Brain pericyte (primary cell): ENCODE results near the gene AADAT.
A peak's percentile ranks its signal among the peaks of the same experiment; 100 is the strongest.
"Not testable (repeated sequence)": the region's sequence is repeated elsewhere in the genome, so short reads cannot be mapped to it uniquely, and the experiment has no call there.

ENCODE experiments used
- DNase-seq: peaks from one replicate; pipeline ENCODE4 v3.0.0-alpha.2; 2012; ENCODE audit warnings: low read depth, low spot score

Gene AADAT

DNA sequence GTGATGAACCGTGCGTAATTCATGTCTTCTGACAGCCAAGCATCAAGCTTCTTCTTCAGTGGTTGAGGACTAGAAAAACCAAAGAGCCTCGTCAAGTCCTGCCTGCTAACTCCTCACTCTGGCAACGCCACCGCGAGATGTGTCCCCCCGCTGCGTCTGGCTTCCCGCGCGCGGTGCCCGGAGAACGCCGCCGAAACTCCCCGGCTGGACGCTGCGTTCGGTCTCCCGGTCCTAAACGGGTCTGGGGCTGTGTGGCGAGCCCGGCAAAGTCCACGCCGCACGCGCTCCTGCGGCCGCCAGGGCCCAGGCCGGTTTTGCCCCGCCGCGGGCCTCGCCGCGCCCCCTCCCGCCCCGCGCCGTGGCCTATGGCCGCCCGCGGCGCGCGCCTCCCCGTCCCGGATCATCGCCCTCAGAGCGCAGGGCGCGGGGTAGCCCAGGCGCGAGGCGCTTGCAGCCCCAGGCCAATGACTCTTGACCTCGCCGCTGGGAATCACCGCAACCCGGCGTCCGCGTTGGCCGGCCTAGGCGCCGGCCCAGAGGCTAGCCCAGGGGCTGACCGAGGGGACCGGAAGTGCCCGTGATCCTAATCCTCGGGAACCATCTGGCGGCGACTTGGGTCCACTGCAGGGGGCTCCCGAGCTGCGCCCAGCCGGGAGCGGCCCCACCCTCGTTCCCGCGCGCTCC, at the start of gene AADAT:
AADAT (minus strand) TSS at position 289 of the 684 bp plus-strand sequence; CDS start at position 23, 266 bp downstream.
- no peak for DNase-seq

DNA sequence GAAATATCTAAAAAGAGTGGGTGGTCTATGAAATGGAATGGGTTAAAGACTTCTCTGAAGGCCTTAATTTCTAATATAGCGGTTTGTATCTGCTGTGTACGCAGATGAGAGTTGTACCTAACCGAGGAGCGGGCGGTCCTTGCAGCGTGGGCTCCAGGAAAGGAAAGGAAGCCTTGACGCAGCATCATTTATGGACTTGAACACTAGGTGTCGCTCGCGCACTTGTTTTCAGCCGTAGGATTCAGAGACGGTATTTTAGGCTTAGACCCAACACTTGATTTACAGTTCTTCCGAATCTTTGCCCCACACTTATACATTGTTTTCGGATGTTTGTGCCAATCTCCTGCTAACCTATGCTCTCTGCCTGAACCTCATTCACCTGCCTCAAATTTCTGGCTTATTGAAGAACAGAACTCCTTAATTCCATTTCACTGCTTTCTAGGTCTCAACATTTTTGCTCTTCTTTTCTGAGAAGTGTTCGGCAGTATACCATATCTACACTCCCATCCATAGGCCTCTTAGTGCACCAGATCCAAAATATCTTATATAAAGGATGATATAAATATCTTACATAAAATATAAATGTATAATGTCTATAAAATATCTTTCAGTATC, 48.9 kb upstream of the AADAT start:
- DNase-seq = peak; percentile 32

DNA sequence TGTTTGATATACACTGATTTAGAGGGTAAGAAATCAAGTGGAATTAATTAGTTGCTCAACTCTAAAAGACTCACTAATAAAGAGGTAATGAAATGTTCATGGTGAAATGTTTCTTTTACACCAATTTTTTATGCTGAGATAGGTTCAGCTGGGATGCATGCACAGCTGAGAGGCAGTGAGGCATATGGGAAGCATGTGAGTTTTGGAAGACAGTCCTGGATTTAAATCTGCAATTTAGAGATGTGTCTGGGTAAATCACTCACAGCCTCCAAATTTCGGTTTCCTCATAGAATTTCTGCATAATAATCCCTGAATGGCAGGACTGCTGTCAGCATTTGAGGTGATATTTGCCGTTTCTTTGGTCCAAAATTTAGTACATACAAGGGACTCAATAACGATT, 48.2 kb upstream of the AADAT start:
- no peak for DNase-seq

DNA sequence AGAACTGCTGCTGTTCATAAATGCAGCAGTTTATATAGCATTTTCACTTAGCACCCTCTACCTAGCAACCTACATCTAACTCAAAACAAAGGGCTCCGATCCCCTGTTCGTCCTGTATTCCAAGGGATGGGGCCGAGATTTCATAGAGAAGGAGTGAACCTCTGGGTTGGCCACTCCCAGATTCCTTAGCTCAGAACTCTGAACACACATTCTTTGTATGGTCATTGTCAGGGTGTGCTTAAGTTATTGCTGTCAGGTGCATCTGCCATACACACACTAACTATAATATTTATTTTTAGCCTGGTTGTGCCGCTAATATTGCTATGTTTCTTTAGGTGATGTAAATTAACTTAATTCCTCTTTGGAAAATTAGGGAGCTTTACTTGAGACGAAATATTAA, 47.7 kb upstream of the AADAT start:
- DNase-seq = no peak

DNA sequence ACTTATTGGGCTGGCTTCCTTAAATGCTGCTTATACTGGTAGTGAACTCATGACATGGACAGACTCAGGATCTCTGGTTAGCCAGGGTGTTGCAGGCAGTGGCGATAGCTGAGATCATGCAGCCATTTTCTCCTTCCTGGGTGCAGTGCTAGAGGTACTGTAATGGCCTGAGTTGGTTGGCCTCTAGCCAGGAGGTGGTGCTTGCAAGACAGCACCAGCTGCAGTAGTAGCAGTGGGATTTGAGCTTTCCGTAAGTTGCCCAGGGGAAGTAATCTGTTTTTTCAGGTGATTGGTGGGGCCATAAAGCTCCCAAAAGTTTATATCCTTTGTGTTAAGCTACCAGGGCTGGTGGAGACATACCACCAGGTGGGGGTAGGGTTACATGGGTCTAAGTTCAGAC, 45.1 kb upstream of the AADAT start:
- no peak for DNase-seq

DNA sequence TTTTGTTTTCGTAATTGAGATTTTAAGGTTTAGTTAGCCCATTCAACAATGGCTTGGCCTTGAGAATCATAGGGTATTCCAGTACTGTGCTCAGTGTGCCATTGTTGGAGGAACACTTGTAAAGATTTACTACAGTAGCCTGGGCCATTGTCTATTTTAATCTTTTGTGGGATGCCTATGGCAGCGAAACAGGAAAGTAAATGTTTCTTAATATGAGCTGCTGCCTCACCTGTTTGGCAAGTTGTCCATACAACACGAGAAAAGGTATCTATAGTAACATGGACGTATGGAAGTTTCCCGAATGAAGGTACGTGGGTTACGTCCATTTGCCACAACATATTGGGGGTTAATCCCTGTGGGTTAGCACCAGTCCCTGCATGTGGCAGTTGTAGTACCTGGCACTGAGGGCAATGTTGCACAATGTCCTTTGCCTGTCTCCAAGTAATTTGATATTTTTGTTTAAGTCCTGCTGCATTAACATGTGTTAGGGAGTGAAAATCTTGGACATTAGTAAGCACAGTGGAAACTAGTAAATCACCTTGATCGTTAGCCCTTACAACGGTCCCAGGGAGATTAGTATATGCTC, 38.6 kb upstream of the AADAT start:
- DNase-seq = no peak

DNA sequence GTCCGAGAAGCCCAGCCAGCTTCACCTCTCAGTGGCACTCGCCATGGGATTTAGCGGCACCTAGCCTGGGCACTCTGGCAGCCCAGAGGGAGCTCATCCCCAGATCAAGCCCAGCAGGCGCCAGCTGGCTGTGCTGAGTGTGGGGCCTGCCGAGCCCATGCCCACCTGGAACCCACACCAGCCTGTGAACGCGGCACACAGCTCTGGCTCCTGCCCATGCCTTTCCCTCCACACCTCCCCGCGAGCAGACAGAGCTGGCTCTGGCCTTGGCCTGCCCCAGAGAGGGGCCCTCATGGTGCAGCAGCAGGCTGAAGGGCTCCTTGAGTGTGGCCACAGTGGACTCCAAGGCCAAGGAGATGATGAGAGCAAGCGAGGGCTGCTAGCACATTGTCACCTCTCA, 38.0 kb upstream of the AADAT start:
- no peak for DNase-seq

DNA sequence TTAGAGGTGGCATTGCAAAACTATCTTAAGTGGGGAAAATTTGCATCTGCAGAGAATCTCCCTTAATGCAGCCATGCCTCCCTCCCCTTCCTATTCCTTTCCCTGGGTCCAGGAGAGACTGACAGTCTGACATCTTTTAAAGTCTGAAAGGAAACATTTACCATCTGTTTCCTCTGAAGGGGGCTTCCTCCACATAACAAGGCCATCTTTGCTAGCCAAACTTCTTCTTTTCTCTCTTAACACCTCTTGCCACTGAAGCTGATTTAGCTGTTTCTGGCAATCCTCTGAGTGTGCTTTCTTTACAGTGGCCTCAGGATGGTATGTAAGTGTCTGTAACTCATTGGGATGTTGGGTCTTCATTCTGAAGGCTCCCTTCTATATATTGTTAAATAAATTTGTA, 34.6 kb upstream of the AADAT start:
- DNase-seq = no peak

DNA sequence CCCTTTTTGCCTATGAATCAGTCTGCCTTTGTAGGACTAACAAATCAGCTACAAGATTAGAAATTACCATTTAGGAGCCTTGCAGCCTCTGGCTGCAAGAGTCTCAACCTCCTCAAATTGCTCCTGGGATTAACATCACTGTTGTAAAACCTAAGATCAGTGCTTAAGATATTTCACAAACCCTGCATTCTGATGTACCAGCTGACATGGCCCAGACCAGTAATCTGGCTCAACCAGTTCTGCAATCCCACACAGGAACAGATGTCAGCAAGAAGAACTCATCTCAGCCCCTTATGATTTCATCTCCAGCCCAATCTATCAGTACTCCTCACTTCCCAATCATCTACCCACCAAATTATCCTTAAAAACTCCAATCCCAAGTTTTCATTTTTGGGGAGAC, 32.5 kb upstream of the AADAT start:
- DNase-seq = no peak

DNA sequence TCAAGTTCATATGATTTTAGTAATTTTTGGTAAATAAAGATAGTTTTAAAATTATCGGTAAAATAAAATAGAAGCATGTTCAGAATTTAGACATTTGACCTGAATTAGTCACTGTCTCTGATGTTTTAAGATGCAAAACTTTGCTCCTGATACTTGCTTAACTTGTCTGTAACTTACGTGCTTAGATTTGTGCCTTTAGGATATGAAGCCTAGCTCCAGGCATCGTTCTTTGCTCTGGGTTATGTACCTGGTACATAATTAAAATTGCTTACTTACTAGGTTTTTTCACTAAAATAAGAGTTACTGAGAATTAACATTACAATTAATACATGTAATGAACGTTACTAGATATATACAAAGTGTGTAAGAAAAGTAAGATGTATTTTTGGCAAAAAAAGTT, 24.9 kb upstream of the AADAT start:
- no peak for DNase-seq

DNA sequence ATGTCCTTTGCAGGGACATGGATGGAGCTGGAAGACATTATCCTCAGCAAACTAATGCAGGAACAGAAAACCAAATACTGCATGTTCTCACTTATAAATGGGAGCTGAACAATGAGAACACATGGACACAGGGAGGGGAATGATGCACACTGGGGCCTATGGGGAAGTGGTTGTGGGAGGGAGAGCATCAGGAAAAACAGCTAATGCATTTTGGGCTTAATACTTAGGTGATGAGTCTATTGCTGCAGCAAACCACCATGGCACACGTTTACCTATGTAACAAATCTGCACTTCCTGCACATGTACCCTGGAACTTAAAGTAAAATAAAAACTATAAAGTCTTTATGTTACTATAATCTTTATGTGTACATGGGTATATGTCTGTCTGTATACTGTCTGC, 24.4 kb upstream of the AADAT start:
- DNase-seq = not testable (repeated sequence)

DNA sequence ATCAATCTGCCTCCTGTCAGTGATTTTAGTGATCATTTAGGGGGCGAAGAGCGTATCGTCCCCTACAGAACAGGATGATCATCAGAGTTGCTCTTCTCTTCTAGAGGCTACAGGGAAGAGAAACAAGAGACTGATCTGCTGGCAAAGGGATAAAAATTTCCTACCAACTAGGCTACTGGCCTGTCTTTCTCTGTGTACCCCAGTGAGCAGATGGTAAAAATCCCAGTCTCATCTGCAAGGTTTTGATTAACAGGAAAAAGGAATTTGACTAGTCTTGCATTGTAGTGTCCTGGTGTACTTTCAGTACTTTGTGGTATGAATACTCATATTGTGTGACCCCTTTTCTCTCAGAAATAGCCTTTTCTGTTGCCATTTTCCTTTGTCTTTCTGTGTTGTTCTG, 21.8 kb upstream of the AADAT start:
- DNase-seq = no peak

DNA sequence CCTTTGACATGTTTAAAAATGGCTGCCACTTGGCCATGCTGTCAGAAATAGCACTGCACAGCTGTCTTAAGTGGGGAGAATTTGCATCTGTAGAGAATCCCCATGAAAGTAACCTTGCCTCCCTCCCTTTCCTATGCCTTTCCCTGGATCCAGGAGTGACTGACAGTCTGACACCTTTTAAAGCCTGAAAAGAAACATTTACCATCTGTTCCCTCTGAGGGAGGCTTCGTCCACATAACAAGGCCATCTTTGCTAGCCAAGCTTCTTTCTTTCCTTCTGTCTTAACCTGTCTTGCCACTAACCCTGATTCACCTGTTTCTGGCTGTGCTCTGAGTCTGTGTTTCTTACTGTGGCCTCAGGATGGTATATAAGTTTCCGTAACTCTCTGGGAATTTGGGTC, 21.3 kb upstream of the AADAT start:
- no peak for DNase-seq

DNA sequence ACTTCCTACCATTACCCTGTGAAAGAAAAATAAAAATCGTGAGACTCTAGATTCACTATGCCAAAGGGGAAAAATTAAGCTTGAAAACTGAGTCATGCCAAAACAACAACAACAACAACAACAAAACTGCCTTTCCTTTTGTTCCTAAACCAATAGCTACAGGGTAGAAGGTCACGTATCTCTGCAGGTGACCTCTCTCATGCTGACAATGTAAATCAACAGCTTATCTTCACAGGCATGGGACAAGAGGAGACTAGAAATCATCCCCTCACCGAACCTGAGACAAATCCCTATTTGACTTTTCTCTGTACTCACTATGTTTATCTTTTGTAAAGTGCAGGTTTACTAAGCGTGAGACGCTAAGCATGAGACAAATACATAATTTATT, 20.5 kb upstream of the AADAT start:
- no peak for DNase-seq

DNA sequence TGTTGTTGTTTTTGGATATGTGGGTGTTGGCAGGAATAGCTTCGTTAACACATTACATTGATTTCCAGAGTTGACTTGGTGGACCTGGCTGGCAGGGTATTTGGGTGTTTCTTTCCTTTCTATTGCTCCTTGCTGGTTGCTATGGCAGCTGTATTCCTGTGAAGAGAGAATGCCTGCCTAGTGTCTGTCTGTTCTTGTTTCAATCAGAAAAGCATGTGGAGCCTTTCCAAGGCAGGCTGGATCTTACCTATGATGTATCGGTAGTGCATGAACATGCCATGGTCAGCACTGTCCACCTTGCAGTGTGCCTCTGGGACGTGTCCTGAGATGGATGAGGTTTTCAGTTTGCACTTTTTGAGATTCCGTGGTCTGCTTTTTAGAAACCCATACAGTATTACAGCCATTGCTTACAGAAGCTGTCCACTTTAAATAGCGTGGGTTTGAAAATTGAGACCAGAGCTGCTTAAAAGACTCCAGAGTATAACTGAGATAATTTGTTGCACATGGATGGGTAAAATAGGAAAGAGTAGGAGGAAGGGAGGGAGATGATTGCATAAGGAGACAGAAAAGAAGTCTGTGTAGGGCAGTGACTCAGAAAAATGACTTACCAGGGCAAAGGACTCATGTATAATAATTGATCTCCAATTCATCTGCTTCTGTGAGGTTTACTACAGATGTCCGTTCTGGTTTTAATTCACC, 20.0 kb upstream of the AADAT start:
- no peak for DNase-seq

DNA sequence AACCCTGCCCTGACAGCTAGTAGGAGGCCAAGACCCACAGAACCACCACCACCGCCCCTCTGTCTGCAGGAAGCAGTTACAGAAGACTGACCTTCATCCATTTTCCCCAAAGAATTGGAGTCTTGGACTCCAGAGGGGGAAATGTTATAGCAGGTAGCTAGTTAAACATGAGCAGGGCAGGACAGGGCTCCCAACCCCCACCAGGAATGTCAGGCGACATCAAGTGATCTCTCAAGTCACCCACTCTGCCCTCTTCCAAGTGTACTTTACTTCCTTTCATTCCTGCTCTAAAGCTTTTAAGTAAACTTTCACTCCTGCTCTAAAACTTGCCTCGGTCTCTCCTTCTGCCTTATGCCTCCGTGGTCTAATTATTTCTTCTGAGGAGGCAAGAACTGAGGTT, 17.1 kb upstream of the AADAT start:
- no peak for DNase-seq

DNA sequence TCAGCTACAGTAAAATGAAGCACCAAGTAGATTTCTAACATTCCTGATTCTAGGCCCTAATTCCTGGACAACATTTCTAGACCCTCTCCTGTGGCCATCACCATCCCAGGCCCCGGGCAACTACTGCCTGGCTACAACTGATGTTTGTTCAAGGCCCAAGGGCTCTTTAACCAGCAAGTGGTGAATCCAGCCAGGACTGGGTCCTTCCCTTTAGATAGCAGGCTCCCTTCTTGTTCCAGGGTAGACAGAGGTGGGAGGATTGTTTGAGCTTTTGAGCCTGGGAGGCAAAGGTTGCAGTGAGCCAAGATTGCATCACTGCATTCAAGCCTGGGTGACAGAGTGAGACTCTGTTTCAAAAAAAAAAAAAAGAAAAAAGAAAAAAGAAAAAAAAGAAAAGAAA, 12.7 kb upstream of the AADAT start:
- no peak for DNase-seq

DNA sequence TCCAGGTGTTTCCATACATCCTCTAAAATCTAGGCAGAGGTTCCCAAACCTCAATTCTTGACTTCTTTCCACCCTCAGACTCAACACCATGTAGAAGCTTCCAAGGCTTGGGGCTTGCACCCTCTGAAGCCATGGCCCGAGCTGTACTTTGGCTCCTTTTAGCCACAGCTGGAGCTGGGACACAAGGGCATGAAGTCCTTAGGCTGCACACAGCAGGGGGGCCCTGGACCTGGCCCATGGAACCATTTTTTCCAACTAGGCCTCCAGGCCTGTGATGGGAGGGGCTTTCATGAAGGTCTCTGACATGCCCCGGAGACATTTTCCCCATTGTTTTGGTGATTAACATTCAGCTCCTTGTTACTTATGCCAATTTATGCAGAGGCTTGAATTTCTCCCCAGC, 8.4 kb upstream of the AADAT start:
- DNase-seq = not testable (repeated sequence)

DNA sequence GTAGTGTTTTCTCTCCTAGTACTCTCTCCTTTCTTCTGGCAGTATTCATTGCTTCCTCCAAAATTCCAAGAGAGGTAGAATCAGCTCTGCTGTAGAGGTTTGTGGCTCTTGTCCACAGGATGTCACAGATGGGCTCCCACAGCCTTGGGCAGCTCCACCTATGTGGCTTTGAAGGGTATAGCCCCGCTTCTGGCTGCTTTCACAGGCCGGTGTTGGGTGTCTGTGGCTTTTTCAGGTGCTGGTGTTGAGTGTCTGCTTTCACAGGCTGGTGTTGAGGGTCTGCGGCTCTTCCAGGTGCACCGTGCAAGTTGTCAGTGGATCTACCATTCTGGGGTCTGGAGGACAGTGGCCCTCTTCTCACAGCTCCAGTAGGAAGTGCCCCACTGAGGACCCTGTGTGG, 7.9 kb upstream of the AADAT start:
- no peak for DNase-seq

DNA sequence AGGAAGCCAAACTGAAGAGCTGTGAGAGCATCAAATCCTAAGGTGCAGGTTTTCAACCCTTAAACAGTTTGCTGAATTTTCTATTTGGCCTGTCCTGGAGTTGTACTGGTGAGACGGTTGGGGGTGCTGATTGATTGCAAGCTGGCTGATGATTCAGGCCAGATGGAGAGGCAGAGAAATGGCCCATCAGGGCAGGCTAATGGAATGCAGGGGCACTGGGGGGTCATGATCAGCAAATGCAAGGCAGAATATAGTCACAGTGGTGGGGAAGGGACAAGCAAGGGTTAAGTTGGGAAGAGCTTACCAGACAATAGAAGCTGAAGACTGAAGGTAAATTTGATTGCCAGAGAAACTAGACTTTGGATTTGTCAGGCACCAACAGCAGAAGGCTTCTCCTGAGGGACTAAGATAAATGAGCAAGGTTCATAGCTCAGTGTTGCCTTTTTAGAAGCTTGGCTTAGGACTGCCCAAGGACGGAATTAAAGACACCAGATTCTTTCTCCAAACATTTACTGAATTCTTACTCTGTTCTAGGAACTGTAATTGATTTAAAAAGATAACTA, 4.3 kb upstream of the AADAT start:
- no peak for DNase-seq

DNA sequence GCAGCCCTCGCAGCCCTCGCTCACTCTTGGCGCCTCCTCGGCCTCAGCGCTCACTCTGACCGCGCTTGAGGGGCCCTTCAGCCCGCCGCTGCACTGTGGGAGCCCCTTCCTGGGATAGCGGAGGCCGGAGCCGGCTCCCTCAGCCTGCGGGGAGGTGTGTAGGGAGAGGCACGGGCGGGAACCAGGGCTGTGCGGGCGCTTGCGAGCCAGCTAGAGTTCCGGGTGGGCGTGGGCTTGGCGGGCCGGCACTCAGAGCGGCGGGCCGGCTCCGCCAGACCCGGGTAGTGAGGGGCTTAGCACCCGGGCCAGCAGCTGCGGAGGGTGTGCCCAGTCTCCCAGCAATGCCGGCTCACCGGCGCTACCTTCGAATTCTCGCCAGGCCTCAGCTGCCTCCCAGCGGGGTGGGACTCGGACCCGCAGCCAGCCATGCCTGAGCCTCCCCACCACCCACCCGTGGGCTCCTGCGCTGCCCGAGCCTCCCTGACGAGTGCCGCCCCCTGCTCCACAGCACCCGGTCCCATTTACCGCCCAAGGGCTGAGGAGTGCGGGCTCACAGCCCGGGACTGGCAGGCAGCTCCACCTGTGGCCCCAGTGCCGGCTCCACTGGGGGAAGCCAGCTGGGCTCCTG, 1.4 kb upstream of the AADAT start:
- no peak for DNase-seq
